B cell (primary cell): ENCODE results near the gene PARP3.

Source experiments
- EZH2 ChIP-seq: IDR thresholded peaks from 2 replicates; pipeline ENCODE4 v1.6.1; 2012; ENCODE audit warnings: borderline replicate concordance, low read depth, mild to moderate bottlenecking, moderate library complexity, low read length; ENCODE audit not compliant: insufficient read depth, poor library complexity, severe bottlenecking
- TF ChIP-seq, protein P1 (sequence below): fragments of 200-600 bp; IDR thresholded peaks from one replicate; pipeline ENCODE4 v1.8.0; 2022; ENCODE audit warnings: antibody characterized with exemption, mild to moderate bottlenecking

DNA sequence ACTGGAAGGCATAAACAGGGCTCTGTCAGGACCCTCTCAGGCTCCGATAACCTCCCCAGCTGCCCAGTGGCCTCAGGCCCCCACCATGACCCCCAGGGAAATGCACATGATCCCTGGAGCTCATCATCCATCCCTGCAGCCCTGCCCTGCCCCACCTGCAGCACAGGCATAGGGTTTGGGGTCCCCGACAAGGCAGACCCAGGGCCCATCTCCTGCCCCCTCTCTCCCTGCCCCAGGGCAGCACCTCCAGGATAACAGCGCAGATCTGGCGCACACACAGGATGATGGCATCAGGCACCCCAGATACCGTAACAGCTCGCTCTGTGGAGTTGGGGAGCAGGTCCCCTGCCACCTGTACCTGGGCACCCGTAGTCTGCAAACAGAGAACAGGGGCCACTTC, 17.5 kb downstream of the PARP3 start:
- TF ChIP-seq, protein P1, sequence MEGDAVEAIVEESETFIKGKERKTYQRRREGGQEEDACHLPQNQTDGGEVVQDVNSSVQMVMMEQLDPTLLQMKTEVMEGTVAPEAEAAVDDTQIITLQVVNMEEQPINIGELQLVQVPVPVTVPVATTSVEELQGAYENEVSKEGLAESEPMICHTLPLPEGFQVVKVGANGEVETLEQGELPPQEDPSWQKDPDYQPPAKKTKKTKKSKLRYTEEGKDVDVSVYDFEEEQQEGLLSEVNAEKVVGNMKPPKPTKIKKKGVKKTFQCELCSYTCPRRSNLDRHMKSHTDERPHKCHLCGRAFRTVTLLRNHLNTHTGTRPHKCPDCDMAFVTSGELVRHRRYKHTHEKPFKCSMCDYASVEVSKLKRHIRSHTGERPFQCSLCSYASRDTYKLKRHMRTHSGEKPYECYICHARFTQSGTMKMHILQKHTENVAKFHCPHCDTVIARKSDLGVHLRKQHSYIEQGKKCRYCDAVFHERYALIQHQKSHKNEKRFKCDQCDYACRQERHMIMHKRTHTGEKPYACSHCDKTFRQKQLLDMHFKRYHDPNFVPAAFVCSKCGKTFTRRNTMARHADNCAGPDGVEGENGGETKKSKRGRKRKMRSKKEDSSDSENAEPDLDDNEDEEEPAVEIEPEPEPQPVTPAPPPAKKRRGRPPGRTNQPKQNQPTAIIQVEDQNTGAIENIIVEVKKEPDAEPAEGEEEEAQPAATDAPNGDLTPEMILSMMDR, result no peak
- no peak for TF ChIP-seq EZH2
